GM18498 (cell line): Measurements from ENCODE around the gene POLR2E.

Experiments used
- ATAC-seq: cut with Tn5 transposase; IDR thresholded peaks from one replicate; pipeline ENCODE4 v1.9.1; 2021; ENCODE audit warnings: mild to moderate bottlenecking, moderate library complexity; ENCODE audit not compliant: unreplicated experiment

The POLR2E gene

DNA sequence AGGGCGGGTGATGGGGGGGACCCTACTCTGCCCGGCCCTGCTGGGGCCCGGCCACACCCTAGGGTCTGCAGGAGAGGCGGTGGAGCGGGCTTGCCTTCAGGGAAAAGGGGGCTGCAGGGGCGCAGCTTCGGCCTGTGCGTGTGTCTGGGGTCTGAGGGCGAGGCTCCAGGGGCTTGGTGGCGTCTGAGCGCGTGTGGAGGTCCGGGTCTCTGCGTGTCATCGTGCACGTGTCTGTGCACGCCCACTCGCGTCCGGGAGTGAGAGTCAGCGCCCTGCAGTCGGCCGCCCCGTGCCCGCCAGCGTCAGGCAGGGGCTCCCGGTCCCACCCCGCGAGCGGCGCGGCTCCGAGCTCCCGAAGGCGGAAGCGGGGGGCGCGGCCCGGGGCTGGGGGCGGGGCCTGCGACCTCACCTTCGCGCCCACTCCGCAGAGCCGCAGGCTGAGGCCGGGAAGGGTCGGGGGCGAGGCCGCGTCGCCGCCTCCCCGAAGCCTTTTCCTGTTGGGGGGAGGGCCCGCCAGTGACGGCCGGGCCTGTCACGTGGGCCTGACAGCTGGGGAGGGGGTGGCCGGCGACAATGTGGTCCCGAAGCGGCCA lies 28.3 kb downstream of the POLR2E start, which contains the start of gene ARHGAP45:
ARHGAP45 (plus strand) TSS at position 420 of the 593 bp plus-strand sequence. CDS start 239 bp downstream, outside the sequence.
- peak; percentile 48 for ATAC-seq

- ATAC-seq = no peak
These were observed 28.9 kb downstream of the POLR2E start for GRCh38 chr19:1066251-1066747.

DNA sequence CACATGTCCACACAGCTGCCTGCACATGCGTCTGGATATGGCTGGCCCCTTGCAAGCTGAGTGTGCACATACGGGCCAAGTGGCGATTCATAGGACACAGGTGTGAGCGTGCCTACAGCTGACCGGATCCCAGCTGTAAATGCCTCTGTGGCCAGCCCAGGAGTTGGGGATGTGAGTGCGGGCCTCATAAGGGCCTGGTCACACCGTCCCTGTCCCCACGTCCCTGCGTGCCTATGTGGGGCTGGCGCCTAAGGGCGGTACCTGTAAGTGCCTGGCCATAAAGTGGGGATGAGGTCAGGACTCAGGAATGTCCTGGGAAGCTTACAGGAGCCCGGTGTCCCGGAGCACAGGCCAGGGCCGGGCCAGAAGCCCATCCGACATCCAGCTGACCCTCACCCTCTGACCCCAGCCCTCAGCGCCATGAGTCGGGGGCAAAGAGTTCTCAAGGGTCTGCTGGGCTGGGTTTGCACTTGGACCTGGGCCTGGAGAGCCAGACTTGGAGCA lies 29.5 kb downstream of the POLR2E start:
- no peak for ATAC-seq

DNA sequence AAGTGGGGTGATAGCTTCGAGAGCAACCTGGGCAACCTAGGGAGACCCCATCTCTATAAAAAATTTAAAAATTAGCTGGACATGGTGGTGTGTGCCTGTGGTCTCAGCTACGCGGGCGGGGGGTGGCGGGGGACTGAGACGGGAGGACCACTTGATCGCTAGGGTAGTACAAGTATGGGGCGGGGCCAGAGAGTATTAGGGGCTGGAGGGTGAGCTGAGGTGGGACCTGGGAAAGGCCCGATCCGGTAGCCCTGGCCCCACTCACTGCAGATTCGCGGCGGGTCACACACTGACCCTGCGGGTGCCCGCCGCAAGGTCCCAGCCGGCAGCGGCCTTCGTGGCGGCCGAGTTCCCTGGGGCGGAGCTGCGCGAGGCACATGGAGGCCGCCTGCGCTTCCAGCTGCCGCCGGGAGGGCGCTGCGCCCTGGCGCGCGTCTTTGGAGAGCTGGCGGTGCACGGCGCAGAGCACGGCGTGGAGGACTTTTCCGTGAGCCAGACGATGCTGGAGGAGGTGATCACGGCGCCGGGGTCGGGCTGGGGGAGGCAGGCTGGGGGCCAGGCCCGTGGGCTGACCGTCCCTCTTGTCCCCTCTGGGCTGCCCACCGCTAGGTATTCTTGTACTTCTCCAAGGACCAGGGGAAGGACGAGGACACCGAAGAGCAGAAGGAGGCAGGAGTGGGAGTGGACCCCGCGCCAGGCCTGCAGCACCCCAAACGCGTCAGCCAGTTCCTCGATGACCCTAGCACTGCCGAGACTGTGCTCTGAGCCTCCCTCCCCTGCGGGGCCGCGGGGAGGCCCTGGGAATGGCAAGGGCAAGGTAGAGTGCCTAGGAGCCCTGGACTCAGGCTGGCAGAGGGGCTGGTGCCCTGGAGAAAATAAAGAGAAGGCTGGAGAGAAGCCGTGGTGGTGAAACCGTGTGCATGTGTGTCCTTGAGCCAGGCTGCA lies 30.2 kb downstream of the POLR2E start:
- no peak for ATAC-seq

- ATAC-seq = no peak
These were observed 31.1 kb downstream of the POLR2E start for GRCh38 chr19:1063909-1064660.

DNA sequence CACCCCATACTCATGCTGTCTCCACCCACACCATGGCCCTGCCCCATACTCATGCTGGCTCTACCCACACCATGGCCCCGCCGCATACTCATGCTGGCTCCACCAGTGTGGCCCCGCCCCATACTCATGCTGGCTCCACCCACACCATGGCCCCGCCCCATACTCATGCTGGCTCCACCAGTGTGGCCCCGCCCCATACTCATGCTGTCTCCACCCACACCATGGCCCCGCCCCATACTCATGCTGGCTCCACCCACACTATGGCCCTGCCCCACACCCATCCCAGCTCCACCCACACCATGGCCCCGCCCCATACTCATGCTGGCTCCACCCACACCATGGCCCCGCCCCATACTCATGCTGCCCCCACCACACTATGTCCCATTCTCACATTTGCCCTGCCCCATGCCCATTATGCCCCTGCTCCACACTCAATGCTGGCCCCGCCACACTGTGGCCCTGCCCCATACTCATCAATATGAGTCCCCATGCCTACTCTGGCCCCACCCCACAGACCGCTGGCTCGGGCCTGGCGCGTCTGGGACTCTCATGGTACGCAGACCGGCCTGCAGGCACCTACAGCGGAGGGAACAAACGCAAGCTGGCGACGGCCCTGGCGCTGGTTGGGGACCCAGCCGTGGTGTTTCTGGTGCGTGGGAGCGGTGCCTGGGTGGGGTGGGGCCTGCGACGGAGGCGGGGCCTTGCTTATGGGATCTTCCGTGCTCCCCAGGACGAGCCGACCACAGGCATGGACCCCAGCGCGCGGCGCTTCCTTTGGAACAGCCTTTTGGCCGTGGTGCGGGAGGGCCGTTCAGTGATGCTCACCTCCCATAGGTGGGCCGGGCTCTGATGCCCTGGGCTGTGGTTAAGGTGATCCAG lies 31.9 kb downstream of the POLR2E start:
- no peak for ATAC-seq

DNA sequence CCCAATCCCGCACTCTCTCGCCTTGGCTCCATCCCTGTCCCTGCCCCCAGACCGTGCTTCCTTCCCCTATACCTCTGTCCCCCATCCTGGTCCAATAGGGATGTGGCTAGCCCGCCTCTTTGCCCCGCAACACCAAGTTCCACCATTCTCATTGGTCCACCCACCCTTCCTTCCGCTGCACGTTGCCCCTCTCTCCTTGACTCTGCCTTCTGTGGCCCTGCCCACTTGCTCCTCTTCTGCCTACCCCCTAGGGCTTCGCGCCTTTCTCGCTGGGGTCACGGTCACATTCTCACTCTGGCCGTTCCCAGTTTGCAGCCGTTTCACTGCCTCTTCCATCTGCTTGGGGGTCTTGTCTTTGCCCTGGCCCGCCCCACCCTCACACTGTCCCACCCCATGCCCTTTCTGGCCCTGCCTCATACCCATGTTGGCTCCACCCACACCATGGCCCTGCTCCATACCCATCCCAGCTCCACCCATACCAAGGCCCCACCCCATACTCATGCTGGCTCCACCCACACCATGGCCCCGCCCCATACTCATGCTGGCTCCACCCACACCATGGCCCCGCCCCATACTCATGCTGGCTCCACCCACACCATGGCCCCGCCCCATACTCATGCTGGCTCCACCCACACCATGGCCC lies 32.7 kb downstream of the POLR2E start:
- ATAC-seq = no peak

GRCh38 chr19:1061987-1062386 lies 33.2 kb downstream of the POLR2E start:
- no peak for ATAC-seq

- no peak for ATAC-seq
These were observed 34.5 kb downstream of the POLR2E start for GRCh38 chr19:1060689-1061088.

DNA sequence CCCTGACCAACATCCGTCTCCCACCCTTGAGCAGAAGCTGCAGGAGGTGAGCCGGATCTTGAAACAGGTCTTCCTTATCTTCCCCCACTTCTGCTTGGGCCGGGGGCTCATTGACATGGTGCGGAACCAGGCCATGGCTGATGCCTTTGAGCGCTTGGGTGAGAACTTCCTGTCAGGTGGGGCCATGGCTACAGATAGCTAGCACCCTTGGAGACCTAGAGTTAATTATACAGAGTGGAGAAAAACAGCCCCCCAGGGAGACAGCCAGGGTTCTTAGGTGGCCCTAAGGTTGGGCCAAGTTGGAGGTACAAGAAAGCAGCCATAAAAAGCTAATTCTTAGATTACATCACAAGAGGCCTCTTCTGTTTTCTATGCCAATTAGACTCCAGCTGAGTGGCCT lies 37.1 kb downstream of the POLR2E start:
- ATAC-seq = no peak

DNA sequence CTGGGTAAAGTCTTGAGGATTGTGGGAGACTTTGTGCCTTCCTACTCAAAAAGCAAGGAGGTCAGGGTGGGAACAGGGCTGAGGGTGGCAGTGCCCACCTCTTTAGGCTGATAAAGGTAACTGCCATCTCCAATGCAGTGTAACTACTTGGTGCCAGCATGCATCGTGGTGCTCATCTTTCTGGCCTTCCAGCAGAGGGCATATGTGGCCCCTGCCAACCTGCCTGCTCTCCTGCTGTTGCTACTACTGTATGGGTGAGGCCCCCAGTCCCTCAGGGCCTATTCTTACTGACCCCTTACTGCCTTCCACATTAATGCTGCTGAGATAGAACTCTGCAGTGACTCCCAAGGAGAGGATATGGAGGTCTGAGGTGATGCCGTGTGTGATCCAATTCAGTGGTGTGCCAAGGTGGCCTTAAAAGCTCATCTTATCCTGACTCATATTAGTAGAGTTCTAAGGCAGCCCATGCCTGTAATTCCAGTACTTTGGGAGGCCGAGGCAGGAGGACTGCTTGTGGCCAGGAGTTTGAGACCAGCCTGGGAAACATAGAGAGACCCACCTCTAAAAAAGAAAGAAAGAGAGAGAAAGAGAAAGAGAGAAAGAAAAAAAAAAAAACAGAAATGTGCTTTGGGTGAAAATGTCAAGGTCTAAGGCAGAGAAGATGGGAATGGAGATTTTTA lies 37.9 kb downstream of the POLR2E start:
- no peak for ATAC-seq

DNA sequence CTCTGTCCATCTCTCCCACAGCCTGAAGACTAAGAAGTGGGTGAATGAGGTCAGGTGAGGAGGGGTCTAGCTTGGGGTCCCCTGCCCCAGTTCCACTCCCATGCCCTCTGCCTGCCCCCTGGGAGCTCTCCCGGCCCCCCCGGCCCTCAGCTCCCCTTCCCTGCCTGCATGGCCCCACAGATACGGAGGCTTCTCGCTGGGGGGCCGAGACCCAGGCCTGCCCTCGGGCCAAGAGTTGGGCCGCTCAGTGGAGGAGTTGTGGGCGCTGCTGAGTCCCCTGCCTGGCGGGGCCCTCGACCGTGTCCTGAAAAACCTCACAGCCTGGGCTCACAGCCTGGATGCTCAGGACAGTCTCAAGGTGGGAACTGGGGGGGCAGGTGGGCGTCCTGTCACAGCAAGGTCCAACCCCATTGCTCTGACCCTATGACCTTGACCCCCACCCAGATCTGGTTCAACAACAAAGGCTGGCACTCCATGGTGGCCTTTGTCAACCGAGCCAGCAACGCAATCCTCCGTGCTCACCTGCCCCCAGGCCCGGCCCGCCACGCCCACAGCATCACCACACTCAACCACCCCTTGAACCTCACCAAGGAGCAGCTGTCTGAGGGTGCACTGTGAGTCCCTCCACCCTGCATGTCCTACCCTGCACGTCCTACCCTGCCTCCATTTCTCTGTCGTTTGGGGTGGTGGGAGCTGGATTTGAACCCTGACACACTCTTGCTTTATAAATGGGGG lies 39.1 kb downstream of the POLR2E start:
- ATAC-seq = no peak

DNA sequence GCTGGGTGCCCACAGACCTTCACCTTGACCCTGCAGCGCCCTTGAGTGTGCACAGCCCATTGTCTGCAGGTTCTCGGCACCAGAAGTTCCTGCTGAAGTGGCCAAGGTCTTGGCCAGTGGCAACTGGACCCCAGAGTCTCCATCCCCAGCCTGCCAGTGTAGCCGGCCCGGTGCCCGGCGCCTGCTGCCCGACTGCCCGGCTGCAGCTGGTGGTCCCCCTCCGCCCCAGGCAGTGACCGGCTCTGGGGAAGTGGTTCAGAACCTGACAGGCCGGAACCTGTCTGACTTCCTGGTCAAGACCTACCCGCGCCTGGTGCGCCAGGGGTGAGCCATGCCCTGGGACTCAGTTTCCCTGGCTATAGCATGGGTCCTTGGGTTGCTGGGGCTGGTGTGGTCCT lies 40.1 kb downstream of the POLR2E start:
- no peak for ATAC-seq

GRCh38 chr19:1054102-1055027 lies 40.8 kb downstream of the POLR2E start:
- ATAC-seq = no peak

GRCh38 chr19:1053176-1054101 lies 41.7 kb downstream of the POLR2E start:
- ATAC-seq = no peak

GRCh38 chr19:1052349-1052975 lies 42.7 kb downstream of the POLR2E start:
- ATAC-seq = no peak
